Neural cell (in vitro differentiated cells): ENCODE measurements around the gene TRERF1.

Experiments used
- EP300 ChIP-seq: fragments of 450-650 bp; conservative IDR thresholded peaks from 2 replicates; pipeline ENCODE4 v1.6.1; 2014; ENCODE audit warnings: antibody characterized with exemption, mild to moderate bottlenecking, moderate library complexity; ENCODE audit not compliant: poor library complexity, severe bottlenecking
- EZH2 ChIP-seq: fragments of 200-600, 300-800 bp; shearing (Covaris generic), sonication (generic); IDR thresholded peaks from 2 replicates; pipeline ENCODE4 v1.6.1; 2014; ENCODE audit warnings: antibody characterized with exemption, low read length, borderline replicate concordance, mild to moderate bottlenecking; ENCODE audit not compliant: insufficient read depth, poor library complexity, severe bottlenecking
- POLR2AphosphoS5 ChIP-seq: IDR thresholded peaks from 2 replicates; pipeline ENCODE4 v1.6.1; 2012
- RAD21 ChIP-seq: fragments of 450-650 bp; conservative IDR thresholded peaks from 2 replicates; pipeline ENCODE4 v1.6.1; 2014; ENCODE audit warnings: antibody characterized with exemption, mild to moderate bottlenecking, moderate library complexity
- REST ChIP-seq: IDR thresholded peaks from 2 replicates; pipeline ENCODE4 v1.6.1; 2012; ENCODE audit warnings: borderline replicate concordance
- SMC3 ChIP-seq: fragments of 450-650 bp; conservative IDR thresholded peaks from 2 replicates; pipeline ENCODE4 v1.6.1; 2014; ENCODE audit warnings: antibody characterized with exemption, mild to moderate bottlenecking, moderate library complexity; ENCODE audit not compliant: poor library complexity
- TAF1 ChIP-seq: IDR thresholded peaks from 2 replicates; pipeline ENCODE4 v1.6.1; 2012; ENCODE audit warnings: low read depth
- TF ChIP-seq, protein P1 (sequence below): fragments of 450-650 bp; IDR thresholded peaks from 2 replicates; pipeline ENCODE4 v1.5.1; 2014; ENCODE audit warnings: antibody characterized with exemption, mild to moderate bottlenecking, moderate library complexity; ENCODE audit not compliant: poor library complexity, severe bottlenecking

DNA sequence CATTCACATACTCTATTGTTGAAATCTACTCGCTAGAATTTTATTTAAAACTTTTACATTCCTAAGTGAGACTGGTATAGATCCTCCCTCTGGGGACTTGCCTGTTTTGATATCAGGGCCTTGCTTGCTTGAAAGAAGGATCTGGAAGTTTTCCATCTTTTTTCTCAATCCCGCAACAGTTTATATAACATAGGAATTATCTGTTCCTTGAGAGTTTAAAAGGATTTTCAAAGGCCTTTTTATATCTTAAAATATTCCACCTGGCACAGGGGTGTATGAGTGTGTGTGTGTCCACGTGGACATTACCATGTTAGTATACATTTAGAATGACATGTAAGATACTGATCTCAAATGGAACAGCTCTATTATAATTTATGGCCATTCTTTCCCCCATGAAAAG, 96.3 kb downstream of the TRERF1 start:
- TF ChIP-seq, protein P1, sequence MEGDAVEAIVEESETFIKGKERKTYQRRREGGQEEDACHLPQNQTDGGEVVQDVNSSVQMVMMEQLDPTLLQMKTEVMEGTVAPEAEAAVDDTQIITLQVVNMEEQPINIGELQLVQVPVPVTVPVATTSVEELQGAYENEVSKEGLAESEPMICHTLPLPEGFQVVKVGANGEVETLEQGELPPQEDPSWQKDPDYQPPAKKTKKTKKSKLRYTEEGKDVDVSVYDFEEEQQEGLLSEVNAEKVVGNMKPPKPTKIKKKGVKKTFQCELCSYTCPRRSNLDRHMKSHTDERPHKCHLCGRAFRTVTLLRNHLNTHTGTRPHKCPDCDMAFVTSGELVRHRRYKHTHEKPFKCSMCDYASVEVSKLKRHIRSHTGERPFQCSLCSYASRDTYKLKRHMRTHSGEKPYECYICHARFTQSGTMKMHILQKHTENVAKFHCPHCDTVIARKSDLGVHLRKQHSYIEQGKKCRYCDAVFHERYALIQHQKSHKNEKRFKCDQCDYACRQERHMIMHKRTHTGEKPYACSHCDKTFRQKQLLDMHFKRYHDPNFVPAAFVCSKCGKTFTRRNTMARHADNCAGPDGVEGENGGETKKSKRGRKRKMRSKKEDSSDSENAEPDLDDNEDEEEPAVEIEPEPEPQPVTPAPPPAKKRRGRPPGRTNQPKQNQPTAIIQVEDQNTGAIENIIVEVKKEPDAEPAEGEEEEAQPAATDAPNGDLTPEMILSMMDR: no peak
- TF ChIP-seq RAD21 (no peak), TAF1 (no peak), REST (no peak), EZH2 (no peak), SMC3 (no peak), POLR2AphosphoS5 (no peak), EP300 (no peak)
